GM18870 (cell line): ENCODE measurements around the gene HDDC2.

Experiments used
- ATAC-seq: cut with Tn5 transposase; IDR thresholded peaks from one replicate; pipeline ENCODE4 v1.9.1; 2021; ENCODE audit warnings: moderate library complexity; ENCODE audit not compliant: unreplicated experiment

HDDC2 gene, protein sequence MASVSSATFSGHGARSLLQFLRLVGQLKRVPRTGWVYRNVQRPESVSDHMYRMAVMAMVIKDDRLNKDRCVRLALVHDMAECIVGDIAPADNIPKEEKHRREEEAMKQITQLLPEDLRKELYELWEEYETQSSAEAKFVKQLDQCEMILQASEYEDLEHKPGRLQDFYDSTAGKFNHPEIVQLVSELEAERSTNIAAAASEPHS

DNA sequence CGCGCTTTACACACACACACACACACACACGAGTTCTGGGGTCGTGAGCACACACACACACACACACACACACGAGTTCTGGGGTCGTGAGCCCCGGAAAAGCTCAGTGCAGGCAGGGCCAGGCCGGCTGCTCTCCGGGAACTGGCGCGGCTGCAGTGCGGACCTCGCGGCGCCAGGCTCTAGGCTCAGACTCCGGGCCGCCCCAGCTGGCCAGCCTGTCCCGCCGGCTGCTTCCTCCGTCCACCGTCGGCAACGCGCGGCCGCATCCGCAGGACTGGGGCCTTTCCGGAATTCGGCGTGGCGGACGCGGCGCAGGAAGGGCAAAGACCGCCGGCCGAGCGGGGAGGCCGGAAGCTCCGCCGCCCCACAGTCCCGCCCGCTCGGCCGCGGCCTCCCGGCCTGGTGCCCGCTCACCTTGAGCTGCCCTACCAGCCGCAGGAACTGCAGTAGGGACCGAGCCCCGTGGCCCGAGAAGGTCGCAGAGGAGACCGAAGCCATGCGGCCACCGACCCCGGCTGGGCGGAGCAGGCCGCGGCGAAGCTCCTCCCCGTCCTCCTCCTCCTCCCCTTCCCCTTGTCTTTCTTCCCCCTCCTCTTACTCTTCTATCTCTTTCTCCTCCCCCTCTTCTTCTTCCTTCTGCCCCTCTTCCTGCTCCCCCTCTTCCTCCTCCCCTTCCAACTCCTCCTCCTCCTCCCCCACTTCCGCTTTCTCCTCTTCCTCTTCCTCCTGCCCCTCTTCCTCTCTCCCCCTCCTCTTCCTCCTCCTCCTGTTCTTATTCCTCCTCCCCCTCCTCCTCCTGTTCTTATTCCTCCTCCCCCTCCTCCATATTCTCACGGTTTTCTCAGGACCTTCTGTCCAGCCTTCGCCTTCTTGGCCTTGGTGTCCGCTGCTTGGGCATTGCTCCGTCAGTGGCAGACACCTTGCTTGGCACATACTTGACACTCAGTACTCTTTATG is at the start of gene HDDC2:
Gene HDDC2 (minus strand): TSS at position 533 of the 957 bp plus-strand sequence. CDS start 35 bp downstream, at position 498.
- peak; percentile 64 for ATAC-seq

GRCh38 chr6:125346926-125347563 is 45.3 kb upstream of the HDDC2 start:
- ATAC-seq = peak; percentile 87

GRCh38 chr6:125346201-125346925 is 44.6 kb upstream of the HDDC2 start:
- peak; percentile 39 for ATAC-seq

- ATAC-seq = no peak
These were observed 39.7 kb upstream of the HDDC2 start for GRCh38 chr6:125341460-125341859.

DNA sequence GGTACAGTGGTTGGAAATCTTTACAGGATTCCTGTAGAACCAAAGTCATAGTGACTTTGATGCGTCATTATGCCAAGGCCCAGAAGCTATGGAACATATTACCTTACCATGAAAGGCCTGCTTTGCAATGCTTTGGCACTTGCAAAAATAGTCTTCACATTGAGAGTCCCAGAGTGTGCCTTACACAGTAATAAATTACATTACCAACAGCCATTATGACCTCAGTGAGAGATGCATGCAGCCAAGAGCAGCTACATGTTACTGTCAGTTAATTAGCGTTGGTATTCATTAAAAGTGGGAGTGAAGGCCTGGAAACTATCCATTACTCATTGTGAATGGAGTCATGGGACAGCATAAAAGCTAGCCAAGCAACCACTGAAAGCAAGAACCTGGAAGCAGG is 39.2 kb upstream of the HDDC2 start:
- no peak for ATAC-seq

DNA sequence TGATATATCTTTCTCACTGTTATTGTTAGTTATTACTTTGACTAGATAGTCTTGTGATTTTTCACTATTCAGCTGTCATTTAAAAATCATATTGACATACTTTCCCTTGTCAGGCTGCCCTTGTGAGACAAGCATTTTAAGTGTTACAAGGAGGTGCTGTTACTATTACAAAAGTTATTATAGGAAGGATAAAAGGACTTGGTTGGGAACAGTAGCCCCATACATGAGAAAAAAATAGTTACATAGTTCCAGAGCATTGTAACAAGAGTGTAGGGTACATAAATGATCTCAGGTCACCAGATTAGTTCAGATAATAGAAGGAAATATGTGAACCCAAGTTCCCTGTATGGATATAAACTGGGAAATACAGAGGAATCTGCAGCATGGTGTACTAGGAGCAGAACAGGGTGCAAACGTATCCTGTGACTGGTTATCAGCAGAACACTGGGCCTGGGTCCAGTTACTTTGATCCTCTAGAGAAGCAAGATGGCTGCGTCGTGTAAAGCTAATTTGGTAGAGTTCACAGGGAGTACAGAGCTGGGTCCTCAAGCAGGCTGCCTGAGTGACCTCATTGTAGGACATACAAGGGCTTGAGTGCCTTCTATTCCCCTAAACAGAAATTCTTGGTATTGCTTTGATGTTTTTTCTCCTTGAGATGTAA is 38.5 kb upstream of the HDDC2 start:
- no peak for ATAC-seq

DNA sequence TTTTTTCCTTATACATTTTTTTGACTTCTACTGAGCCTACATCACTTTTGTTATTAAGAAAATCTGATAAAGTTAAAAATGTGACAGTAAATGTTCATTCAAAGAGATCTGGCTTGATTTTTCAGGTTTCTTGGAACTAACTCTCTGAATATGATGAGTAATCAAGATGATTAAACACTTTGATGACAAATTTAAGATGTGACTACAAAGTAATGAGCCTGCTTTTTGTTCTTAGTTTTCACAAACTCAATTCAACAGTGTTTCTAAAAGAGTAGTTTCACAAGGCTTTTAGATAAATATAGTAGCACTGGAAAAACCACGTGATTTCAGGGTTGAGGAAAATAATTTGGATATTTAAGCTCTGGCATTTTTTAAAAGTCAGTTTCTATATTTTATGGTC is 37.9 kb upstream of the HDDC2 start:
- ATAC-seq = no peak

- no peak for ATAC-seq
These were observed 36.6 kb upstream of the HDDC2 start for GRCh38 chr6:125338381-125338780.

- no peak for ATAC-seq
These were observed 35.9 kb upstream of the HDDC2 start for GRCh38 chr6:125337706-125338105.

GRCh38 chr6:125332664-125333063 is 30.9 kb upstream of the HDDC2 start:
- ATAC-seq = no peak

DNA sequence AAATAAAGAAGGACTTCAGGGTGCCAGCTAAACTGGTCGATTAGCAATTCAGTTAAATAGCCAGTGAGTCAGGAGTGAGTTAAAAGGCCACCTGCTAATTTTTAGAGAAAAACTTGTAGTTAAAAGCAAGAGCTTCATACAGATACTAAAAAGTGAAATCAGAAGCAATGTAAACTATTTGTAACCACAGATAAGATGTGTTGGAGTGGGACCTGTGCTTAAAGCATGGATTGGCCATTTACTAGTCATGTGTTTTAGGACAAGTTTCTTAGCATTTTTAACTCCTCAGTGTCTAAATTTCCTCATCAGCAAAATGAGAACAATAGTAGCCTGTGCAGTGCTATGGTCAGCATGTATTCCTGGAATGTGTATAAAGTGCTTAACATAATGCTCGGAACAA is 23.8 kb upstream of the HDDC2 start:
- ATAC-seq = no peak

DNA sequence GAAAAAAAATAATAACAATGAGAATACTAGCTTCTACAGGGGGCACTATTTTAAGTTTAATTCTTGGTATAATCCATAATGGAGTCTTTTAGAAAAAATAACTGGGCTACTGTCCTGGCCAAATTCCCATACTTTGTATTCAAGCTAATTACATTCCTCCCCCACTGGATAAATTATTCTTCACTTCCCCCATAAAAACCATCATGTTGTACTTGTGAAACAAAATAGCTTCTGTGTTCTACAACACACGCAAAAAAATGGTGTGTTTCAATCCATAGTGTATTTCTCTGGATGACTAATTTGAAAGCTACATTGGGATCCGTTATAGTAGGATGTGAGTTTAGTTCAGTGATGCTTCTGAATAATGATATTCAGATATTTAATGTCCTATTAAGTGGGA is 21.6 kb upstream of the HDDC2 start:
- no peak for ATAC-seq

- no peak for ATAC-seq
These were observed 14.9 kb upstream of the HDDC2 start for GRCh38 chr6:125316621-125317020.

- no peak for ATAC-seq
These were observed 13.8 kb upstream of the HDDC2 start for GRCh38 chr6:125315548-125315947.

GRCh38 chr6:125314009-125314581 is 12.3 kb upstream of the HDDC2 start:
- ATAC-seq = peak; percentile 85

DNA sequence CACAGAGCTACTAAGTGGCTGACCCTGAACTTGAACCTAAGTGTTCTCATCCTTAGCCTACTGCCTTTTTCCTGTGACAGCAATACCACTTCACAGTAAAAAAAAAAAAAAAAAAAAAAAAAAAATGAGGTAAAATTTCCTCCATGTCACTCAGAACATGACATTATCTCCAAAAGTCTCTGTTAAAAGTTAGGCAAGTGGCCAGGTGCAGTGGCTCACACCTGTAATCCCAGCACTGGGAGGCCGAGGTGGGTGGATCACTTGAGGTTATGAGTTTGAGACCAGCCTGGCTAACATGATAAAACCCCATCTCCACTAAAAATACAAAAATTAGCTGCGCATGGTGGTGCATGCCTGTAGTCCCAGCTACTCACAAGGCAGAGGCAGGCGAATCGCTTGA is 11.2 kb upstream of the HDDC2 start:
- ATAC-seq = no peak

DNA sequence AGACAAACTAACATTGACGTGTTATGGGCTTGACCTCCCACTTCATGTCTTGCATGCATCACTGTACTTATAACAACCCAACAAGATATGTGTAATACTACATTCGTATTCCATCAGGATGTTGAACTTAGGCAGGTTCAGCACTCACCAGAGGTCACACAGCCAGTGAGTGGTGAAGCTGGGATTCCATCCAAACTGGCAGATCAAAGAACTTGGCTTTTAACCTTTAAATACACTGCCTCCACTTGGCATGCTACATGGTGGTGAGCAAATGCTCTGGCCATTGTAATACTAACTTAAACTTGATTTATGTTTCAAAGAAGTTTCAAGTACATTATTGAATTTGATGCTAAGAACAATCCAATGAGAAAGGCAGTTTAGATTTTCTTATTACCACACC is 10.7 kb upstream of the HDDC2 start:
- ATAC-seq = no peak

GRCh38 chr6:125310994-125311649 is 9.4 kb upstream of the HDDC2 start:
- ATAC-seq = peak; percentile 88

DNA sequence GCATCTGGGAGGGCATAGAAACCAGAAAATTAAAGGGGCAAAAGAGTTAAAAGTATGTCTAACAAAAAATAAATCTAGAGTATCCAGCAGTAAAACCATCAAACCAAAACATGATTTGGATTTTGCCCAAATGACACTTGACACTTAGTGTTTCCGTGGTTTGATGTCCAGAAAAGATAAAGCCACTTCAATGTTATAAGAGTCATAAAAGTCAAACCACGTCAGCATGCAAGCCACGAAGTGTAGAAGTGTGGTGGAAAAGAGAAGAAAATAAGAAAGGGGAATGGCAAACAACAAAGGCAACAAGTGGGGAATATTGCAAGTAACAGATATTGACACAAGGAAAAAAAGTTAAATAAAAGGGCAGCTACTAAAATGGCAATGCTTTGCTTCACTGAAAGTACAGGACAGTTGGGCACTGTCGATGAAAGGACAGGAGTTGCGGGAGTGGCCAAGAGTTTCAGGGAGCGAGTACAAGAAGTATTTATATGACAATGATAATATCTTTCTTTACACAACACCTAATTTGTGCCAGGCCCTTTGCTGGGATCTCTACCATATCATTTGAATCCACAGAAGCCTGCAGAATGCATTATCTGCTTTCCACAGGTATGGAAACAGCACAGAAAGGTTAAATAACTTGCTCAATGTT is 6.3 kb upstream of the HDDC2 start:
- no peak for ATAC-seq
